SJSA1 (cell line): Measurements from ENCODE around the gene UACA. TPM values are rescaled to one million over a fixed set of nuclear protein-coding genes. Genes with fewer than 3 reads are reported as not detected.
A peak's percentile ranks its signal among the peaks of the same experiment; 100 is the strongest.

Experiments
- DNase-seq, 2 experiments: peaks; one replicate each; pipeline ENCODE4 v3.0.0-alpha.2; 2015 to 2020; ENCODE audit warnings: low spot score in 2 of 2, low read depth in 1 of 2
- H3K27ac ChIP-seq: fragments of 250-450 bp; sonication (Bioruptor Pico); 2 replicates; pipeline ENCODE4 v1.5.1; 2020; ENCODE audit warnings: mild to moderate bottlenecking, moderate library complexity
- H3K27me3 ChIP-seq: fragments of 250-450 bp; sonication (Bioruptor Pico); replicated peaks from 2 replicates; pipeline ENCODE4 v1.5.1; 2020; ENCODE audit warnings: mild to moderate bottlenecking, moderate library complexity
- H3K36me3 ChIP-seq: fragments of 250-450 bp; sonication (Bioruptor Pico); 2 replicates; pipeline ENCODE4 v1.5.1; 2020; ENCODE audit warnings: mild to moderate bottlenecking
- H3K4me1 ChIP-seq: fragments of 250-450 bp; sonication (Bioruptor Pico); replicated peaks from 2 replicates; pipeline ENCODE4 v1.6.1; 2021; ENCODE audit warnings: mild to moderate bottlenecking
- H3K4me3 ChIP-seq: fragments of 250-450 bp; sonication (Bioruptor Pico); 2 replicates; pipeline ENCODE4 v1.5.1; 2020; ENCODE audit warnings: mild to moderate bottlenecking
- H3K9me3 ChIP-seq: fragments of 250-450 bp; sonication (Bioruptor Pico); replicated peaks from 2 replicates; pipeline ENCODE4 v1.5.1; 2020; ENCODE audit warnings: mild to moderate bottlenecking
- total RNA-seq: library from RNA; depleted of rRNA; stranded (reverse); fragments of >200 nt; shearing (Covaris generic); gene quantifications from 2 replicates; pipeline ENCODE4 v1.2.3, GENCODE V29; 2014

The UACA gene
- total RNA-seq, 1 experiment from 2014 or later: 26.8 TPM

DNA sequence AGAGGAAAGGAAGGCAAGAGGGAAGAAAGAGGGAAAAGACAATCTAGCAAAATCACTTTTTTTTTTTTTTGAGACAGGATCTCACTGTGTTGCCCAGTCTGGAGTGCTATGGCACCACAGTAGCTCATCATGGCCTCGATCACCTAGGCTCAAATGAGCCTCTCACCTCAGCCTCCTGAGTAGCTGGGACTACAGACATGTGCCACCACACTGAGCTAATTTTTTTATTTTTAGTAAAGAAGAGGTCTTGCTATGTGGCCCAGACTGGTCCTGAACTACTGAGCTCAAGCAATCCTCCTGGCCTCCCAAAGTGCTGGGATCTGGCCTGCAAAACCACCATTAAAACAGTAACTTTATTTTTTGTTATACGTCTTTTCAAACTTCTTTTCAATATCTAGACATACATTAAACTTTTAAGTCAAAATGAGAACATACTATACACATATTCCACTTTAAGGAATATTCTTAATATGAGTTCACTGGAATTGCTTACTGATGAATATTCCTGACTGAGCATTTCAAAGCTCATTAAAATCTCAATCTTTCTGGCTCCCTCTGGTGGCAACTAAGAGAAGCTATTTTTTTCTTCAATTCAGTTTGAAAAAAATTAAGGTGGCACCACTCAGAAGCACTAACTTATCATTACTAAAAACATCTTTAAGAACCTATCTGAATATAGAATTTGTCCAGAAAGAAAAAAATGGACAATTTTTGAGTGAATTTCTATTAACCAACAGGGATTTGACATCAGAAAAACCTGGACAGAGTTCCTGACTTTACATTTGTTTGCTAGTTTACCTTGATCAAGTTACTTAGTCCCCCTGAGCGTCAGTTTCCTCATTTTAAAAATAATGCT is 40.9 kb downstream of the UACA start:
- no peaks in the 10 kb centered on the region for H3K27me3 ChIP-seq
- no peaks in the 10 kb centered on the region for H3K9me3 ChIP-seq
- no peak for DNase-seq
- H3K4me1 ChIP-seq: peaks cover 5% of the 10 kb centered on the region
- peaks cover 4% of the 10 kb centered on the region for H3K36me3 ChIP-seq
- H3K27ac ChIP-seq: no peak overlapping the region
- H3K4me3 ChIP-seq: no peak overlapping the region

GRCh38 chr15:70720228-70721016 is 42.9 kb downstream of the UACA start:
- Histone ChIP-seq H3K4me1 (peaks cover 12% of the 10 kb centered on the region), H3K9me3 (no peaks in the 10 kb centered on the region), H3K27me3 (no peaks in the 10 kb centered on the region), H3K4me3 (no peak overlapping the region), H3K27ac (no peak overlapping the region), H3K36me3 (peaks cover 4% of the 10 kb centered on the region)
- DNase-seq: no peak

DNA sequence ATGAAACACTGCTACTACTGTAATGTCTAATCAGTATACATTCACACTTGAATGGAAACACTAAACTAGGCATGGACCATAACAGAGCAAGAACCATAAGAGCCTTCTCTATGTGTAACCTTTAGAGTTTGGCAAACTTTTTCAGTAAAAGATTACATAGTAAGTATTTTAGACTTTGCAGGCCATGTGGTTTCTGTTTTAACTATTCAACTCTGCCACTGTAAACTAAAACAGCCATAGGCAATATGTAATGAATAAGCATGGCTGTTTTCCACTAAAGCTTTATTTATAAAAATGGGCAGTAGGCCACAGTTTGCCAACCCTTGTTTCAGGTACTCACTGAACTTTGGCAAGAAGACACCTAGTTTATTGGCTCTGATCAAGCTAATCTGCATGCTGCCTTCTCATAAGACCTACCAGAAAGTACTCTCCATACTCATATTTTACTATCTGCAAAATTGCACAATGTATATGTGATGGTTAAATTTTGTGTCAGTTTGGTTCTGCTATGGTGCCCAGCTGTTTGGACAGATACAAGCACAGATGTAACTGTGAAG is 46.0 kb downstream of the UACA start:
- Histone ChIP-seq H3K4me1 (peaks cover 33% of the 10 kb centered on the region), H3K36me3 (peaks cover 4% of the 10 kb centered on the region), H3K4me3 (no peak overlapping the region), H3K27me3 (no peaks in the 10 kb centered on the region), H3K27ac (no peak overlapping the region), H3K9me3 (no peaks in the 10 kb centered on the region)
- no peak for DNase-seq

DNA sequence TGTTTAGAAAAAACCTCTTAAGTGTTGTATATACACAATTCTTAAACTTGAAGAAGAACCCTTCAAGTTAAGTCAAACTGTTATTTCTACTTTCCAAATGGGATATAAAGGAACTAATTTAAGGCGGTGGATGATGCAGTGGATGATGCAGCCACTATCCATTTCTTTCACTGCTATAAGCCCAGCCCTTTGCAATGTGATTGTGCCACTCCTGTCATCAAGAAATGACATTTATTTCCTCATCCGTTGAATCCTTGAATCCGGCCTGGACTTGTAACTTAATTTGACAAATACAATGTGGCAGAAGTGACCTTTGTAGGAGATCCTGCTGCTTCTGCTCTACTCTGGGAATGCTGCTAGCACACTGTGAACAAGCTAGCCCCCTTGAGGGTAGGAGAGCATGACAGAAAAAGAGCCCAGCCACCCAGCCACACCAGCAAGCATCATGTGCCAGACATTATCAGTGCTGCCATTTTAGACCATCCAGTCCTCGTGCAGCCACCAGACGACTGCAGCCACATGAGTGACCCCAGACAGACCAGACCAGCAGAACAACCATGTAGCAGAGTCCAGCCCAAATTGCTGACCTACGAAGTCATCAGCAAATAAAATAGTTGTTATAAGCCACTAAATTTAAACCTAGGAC is 47.4 kb downstream of the UACA start:
- H3K9me3 ChIP-seq: no peaks in the 10 kb centered on the region
- DNase-seq: no peak
- no peaks in the 10 kb centered on the region for H3K27me3 ChIP-seq
- H3K4me1 ChIP-seq: peaks cover 33% of the 10 kb centered on the region
- H3K4me3 ChIP-seq: no peak overlapping the region
- H3K27ac ChIP-seq: no peak overlapping the region
- peaks cover 4% of the 10 kb centered on the region for H3K36me3 ChIP-seq

- no peak for DNase-seq
- H3K4me3 ChIP-seq: no peak overlapping the region
- H3K27me3 ChIP-seq: no peaks in the 10 kb centered on the region
- no peaks in the 10 kb centered on the region for H3K9me3 ChIP-seq
- H3K4me1 ChIP-seq: peaks cover 28% of the 10 kb centered on the region
- peak overlapping the region; percentile 11 for H3K27ac ChIP-seq
- no peaks in the 10 kb centered on the region for H3K36me3 ChIP-seq
Measured at GRCh38 chr15:70714565-70714964, 48.8 kb downstream of the UACA start.

GRCh38 chr15:70714015-70714414 is 49.3 kb downstream of the UACA start:
- Histone ChIP-seq H3K4me3 (no peak overlapping the region), H3K9me3 (no peaks in the 10 kb centered on the region), H3K27me3 (no peaks in the 10 kb centered on the region), H3K27ac (peak overlapping the region; percentile 11), H3K36me3 (no peaks in the 10 kb centered on the region), H3K4me1 (peaks cover 28% of the 10 kb centered on the region)
- DNase-seq: no peak

DNA sequence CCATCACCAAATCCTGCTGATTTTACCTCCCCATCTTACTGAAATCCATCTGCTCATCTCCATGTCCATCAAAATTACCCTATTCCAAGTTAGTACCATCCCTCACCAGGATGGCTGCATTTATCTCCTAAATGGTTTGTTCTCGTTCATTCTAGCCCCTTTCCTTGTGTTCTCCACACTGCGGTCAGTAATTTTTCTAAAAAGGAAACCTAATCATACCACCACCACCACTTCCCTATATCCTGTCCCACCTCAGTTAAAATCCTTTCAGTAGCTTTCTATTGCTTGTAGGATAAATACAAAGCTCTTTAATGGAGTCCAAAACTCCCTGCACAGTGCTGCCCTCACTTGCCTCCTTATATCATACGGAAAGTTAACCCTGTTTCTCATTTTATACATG is 51.1 kb downstream of the UACA start:
- no peaks in the 10 kb centered on the region for H3K9me3 ChIP-seq
- no peak overlapping the region for H3K4me3 ChIP-seq
- no peak overlapping the region for H3K27ac ChIP-seq
- peaks cover 28% of the 10 kb centered on the region for H3K4me1 ChIP-seq
- no peaks in the 10 kb centered on the region for H3K36me3 ChIP-seq
- no peaks in the 10 kb centered on the region for H3K27me3 ChIP-seq
- no peak for DNase-seq

- Histone ChIP-seq H3K4me3 (no peak overlapping the region), H3K27ac (no peak overlapping the region), H3K36me3 (no peaks in the 10 kb centered on the region), H3K4me1 (peaks cover 22% of the 10 kb centered on the region), H3K27me3 (no peaks in the 10 kb centered on the region), H3K9me3 (no peaks in the 10 kb centered on the region)
- no peak for DNase-seq
Measured at GRCh38 chr15:70710714-70711113, 52.6 kb downstream of the UACA start.

DNA sequence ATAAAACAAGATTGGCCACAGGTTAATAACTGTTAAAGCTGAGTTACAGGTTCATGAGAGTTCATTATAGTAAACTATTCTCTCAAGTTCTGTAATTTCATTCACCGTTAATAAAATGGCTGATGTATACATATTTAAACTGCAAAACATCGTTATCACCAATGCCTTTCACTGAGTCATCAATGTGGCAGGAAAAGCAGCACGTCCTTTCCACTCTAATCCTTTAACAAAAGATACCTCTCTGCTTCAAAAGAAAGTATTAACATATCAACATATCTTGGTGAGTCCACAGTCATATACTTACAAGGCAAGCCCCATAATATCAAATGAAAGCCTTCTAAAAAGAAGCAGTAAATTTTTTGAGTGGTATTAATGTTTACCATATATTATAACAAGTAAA is 54.5 kb downstream of the UACA start:
- Histone ChIP-seq H3K9me3 (no peaks in the 10 kb centered on the region), H3K27me3 (no peaks in the 10 kb centered on the region), H3K4me1 (peaks cover 16% of the 10 kb centered on the region), H3K27ac (no peak overlapping the region), H3K36me3 (no peaks in the 10 kb centered on the region), H3K4me3 (no peak overlapping the region)
- DNase-seq: no peak

DNA sequence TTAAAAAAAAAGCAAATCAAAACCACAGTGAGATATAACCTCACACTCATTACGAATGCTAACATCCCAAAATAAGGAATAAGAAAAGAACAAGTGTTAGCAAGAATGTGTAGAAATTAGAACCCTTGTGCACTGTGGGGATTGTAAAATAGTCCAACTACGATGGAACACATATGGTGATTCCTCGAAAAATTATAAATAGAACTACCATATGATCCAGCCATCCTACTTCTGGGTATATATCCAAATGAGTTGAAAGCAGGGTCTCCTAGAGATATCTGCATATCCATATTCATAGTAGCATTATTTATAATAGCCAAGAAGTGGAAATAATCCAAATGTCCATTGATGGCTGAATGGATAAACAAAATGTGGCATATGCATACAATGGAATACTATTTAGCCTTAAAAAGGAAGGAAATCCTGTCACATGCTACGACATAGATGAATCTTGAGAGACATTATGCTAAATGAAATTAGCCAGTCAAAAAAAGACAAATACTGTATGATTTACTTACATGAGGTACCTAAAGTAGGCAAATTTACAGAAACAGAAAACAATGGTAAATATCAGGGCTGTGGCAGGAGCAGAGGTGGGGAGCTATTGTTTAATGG is 55.6 kb downstream of the UACA start:
- Histone ChIP-seq H3K36me3 (no peaks in the 10 kb centered on the region), H3K27me3 (no peaks in the 10 kb centered on the region), H3K9me3 (no peaks in the 10 kb centered on the region), H3K4me1 (peaks cover 16% of the 10 kb centered on the region), H3K4me3 (no peak overlapping the region), H3K27ac (no peak overlapping the region)
- DNase-seq: no peak

DNA sequence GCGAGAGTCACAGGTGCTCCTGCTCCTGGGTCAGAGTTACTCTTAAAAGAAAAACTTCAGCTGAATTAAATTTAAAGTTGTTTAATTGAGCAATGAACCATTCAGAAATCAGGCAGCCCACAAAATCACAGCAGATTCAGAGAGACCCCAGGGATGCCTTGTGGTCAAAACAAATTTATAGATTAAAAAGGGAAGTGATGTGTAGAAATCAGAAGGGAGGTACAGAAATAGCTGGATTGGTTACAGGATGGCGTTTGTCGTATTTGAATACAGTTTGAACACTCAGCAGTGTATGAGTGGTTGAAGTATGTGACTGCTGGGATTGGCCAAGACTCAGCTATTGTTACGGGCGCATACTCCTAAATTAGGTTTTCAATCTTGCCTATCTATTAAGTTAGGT is 58.6 kb downstream of the UACA start:
- Histone ChIP-seq H3K36me3 (no peaks in the 10 kb centered on the region), H3K27ac (no peak overlapping the region), H3K9me3 (no peaks in the 10 kb centered on the region), H3K27me3 (no peaks in the 10 kb centered on the region), H3K4me1 (peaks cover 35% of the 10 kb centered on the region), H3K4me3 (no peak overlapping the region)
- DNase-seq: no peak

DNA sequence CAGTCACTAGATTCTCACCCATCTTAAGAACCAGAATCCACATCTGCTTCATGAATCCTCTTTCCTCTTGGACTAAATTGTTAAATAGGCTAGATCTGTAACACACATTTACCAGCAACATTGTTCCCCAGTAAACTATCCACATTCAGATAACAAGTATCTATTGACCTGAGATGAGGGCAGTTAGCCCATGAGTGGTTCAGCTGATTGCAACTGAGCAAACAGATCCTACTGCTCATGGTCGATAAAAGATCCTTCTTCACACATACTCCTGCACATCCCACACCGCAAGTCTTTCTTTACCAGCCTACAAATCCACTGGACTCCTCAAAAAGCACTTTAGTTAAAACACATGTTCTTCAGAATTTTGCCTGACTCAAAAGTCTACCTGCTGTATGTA is 59.2 kb downstream of the UACA start:
- peak overlapping the region; percentile 71 for H3K27ac ChIP-seq
- DNase-seq: no peak
- peaks cover 40% of the 10 kb centered on the region for H3K4me1 ChIP-seq
- no peak overlapping the region for H3K4me3 ChIP-seq
- H3K9me3 ChIP-seq: no peaks in the 10 kb centered on the region
- H3K36me3 ChIP-seq: no peaks in the 10 kb centered on the region
- H3K27me3 ChIP-seq: no peaks in the 10 kb centered on the region

DNA sequence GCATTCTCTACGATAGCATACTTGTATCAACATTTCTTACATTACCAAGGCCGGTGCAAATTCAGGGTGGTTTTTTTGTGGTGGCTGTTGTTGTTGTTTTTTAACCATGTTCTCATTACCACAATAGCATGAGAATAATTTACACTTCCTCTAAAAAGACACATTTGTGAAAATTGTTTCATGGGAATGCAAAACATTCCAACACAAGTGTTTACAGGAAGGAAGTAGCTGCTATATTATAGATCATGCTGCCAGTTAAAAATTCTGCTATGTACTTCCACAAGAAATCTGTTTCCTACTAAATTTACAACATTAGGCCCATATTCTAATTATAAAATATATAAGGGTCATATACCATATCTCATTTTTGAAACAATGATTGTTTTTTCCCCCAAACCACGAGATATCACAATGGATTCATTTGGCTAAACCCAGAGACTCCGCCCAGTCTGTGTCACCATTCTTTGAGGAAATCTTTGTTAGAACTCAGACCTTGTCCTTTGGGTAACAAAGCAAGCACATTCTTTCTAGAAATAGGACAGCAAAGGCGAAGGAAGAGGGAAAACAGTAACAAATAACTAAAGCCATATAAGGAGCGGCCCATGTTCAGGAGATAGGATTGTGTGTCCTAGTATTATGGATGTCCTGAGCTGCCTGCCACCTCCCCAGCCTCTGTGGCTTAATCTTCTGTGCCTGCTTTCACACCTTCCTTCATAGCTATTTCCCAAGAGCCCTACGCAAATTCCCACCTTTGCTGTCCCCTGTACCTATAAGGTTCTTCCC is 60.1 kb downstream of the UACA start:
- Histone ChIP-seq H3K27me3 (no peaks in the 10 kb centered on the region), H3K4me1 (peaks cover 49% of the 10 kb centered on the region), H3K27ac (peak overlapping the region; percentile 71), H3K36me3 (0 out of 2 replicates have a peak, but pooled peaks cover 4% of the 10 kb centered on the region), H3K9me3 (no peaks in the 10 kb centered on the region), H3K4me3 (no peak overlapping the region)
- peak; percentile 63 to 67 for DNase-seq
